ENCODE data around the gene SMURF1. TPM values are rescaled to one million over a fixed set of nuclear protein-coding genes. Genes with fewer than 3 reads are reported as not detected.

Gene SMURF1
- total and polyA plus RNA-seq, 2 of the 8 experiments (the other 6 are each of a cell fraction or from before 2014, with no cell fraction given), result 9.6 to 24.5 TPM

- Histone ChIP-seq H3K27me3 (replicated peaks in 1 of 4; ENCODE audit: control insufficient read depth in 3 of 4, extremely low read depth in 1 of 4, insufficient read depth in 3 of 4, low read length in 3 of 4) (no peaks in the 10 kb centered on the region), H3K79me2 (ENCODE audit: control insufficient read depth in 1 of 2, insufficient read depth in 2 of 2, low read length in 2 of 2) (no peaks in the 10 kb centered on the region), H3K27ac (ENCODE audit: low read depth, low read length) (no peak overlapping the region), H3K9me3 (ENCODE audit: insufficient read depth in 2 of 2, low read depth in 1 of 2, low read length in 1 of 2) (no peaks in the 10 kb centered on the region), H2BK15ac (ENCODE audit: low read length) (no peak overlapping the region), H3K14ac (ENCODE audit: insufficient read length) (no peak overlapping the region), H2BK20ac (ENCODE audit: low read length) (no peak overlapping the region), H2AK5ac (ENCODE audit: low read depth, low read length) (no peak overlapping the region), H3K9ac (replicated peaks in 1 of 4; ENCODE audit: extremely low read depth in 1 of 4, low read depth in 3 of 4, low read length in 3 of 4) (no peak overlapping the region), H4K91ac (replicated peaks; ENCODE audit: insufficient read length, low read length) (no peak overlapping the region), H2AFZ (ENCODE audit: low read length) (no peak overlapping the region), H3K36me3 (ENCODE audit: control insufficient read depth in 2 of 4, insufficient read depth in 4 of 4, low read length in 3 of 4) (peaks cover 13 to 50% (median 41%) of the 10 kb centered on the region in 4 experiments; a peak in 7 of 8 replicates), H4K20me1 (replicated peaks in 1 of 2; ENCODE audit: control insufficient read depth in 1 of 2, insufficient read depth in 2 of 2, low read length in 2 of 2) (peaks cover 5 to 9% of the 10 kb centered on the region in 2 experiments), H3K23me2 (ENCODE audit: low read depth, low read length) (no peaks in the 10 kb centered on the region; the same call in 1 of the 2 replicates), H2BK120ac (replicated peaks; ENCODE audit: low read depth, low read length) (no peak overlapping the region), H3K23ac (ENCODE audit: insufficient read length) (no peak overlapping the region), H3K4ac (replicated peaks; ENCODE audit: insufficient read length, low read depth, low read length) (no peak overlapping the region), H3K4me3 (ENCODE audit: extremely low read depth in 1 of 4, insufficient read depth in 2 of 4, low read depth in 3 of 4, low read length in 4 of 4) (no peak overlapping the region), H3K4me2 (ENCODE audit: insufficient read depth in 1 of 2, low read depth in 2 of 2, low read length in 2 of 2) (no peak overlapping the region), H3K18ac (ENCODE audit: extremely low read depth, low read length) (no peak overlapping the region), H4K8ac (ENCODE audit: extremely low read depth, insufficient read depth, low read length) (no peak overlapping the region), H3K56ac (replicated peaks; ENCODE audit: insufficient read length, low read depth, low read length) (no peak overlapping the region), H4K5ac (ENCODE audit: insufficient read length, low read depth, low read length) (no peak overlapping the region), H2BK5ac (ENCODE audit: low read depth, low read length) (no peak overlapping the region), H2BK12ac (ENCODE audit: low read depth, low read length) (no peak overlapping the region), H3K4me1 (replicated peaks in 1 of 4; ENCODE audit: control insufficient read depth in 3 of 4, insufficient read depth in 4 of 4, low read length in 3 of 4) (no peaks in the 10 kb centered on the region), H3K79me1 (ENCODE audit: low read depth, low read length) (no peaks in the 10 kb centered on the region)
- DNase-seq (ENCODE audit: low read depth in 1 of 2, low spot score in 2 of 2) (no peak), FAIRE-seq (no peak)
- ChIA-PET POLR2A (ENCODE audit: partially characterized antibody) (interaction anchor here (0.7 kb wide), 1 partner anchor 384 kb away, joined by 3 read pairs; no protein-coding TSS in a partner anchor), CTCF (ENCODE audit: partially characterized antibody) (no interaction called here)
- 78% methylated on average over 3 of the region's 3 CpGs; no CpG with 5 or more reads in 1 of the 2 experiments for WGBS, 2 experiments (ENCODE audit: extremely low coverage in 1 of 2, insufficient coverage in 1 of 2, insufficient read length in 1 of 2, insufficient replicate concordance in 2 of 2, low coverage in 1 of 2, low lambda C conversion rate in 2 of 2, missing lambda C conversion rate in 1 of 2)
- no peak for TF ChIP-seq TEAD4 (IDR thresholded peaks at IDR 0.05; ENCODE audit: low read depth, low read length)
- TF ChIP-seq, protein P1, sequence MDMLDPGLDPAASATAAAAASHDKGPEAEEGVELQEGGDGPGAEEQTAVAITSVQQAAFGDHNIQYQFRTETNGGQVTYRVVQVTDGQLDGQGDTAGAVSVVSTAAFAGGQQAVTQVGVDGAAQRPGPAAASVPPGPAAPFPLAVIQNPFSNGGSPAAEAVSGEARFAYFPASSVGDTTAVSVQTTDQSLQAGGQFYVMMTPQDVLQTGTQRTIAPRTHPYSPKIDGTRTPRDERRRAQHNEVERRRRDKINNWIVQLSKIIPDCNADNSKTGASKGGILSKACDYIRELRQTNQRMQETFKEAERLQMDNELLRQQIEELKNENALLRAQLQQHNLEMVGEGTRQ (IDR thresholded peaks at IDR 0.05; ENCODE audit: low read length), result no peak
- TF ChIP-seq CTBP2 (IDR thresholded peaks at IDR 0.05; ENCODE audit: borderline replicate concordance, insufficient read depth, insufficient read length, low read length), result no peak
- no peak for TF ChIP-seq TAF1 (IDR thresholded peaks at IDR 0.05; ENCODE audit: low read depth, low read length)
- no peak for TF ChIP-seq NANOG (IDR thresholded peaks at IDR 0.05; ENCODE audit: insufficient read depth, low read depth, low read length, poor library complexity, severe bottlenecking)
- TF ChIP-seq TAF7 (optimal IDR thresholded peaks at IDR 0.05; ENCODE audit: borderline replicate concordance, low read depth, low read length), result no peak
Measured at GRCh38 chr7:98997846-98998245, 146.1 kb downstream of the SMURF1 start.

All from H1 (cell line).